ENCODE measurements around the gene PIK3R1.
A peak's percentile ranks its signal among the peaks of the same experiment; 100 is the strongest.

PIK3R1 gene

GRCh38 chr5:68287631-68287975 is 72.0 kb downstream of the PIK3R1 start:
- no peaks in the 10 kb centered on the region for H4K20me1 ChIP-seq (ENCODE audit: control insufficient read depth, insufficient read depth, low read depth, low read length)
- H3K36me3 ChIP-seq (ENCODE audit: control insufficient read depth, low read length), result peaks cover 31% of the 10 kb centered on the region
- no peaks in the 10 kb centered on the region for H3K9me3 ChIP-seq (ENCODE audit: control insufficient read depth, insufficient read depth, low read length)
- 0 out of 2 replicates have a peak, but pooled peaks cover 2% of the 10 kb centered on the region for H3K79me2 ChIP-seq (ENCODE audit: control insufficient read depth, low read length)
- H3K9me2 ChIP-seq (replicated peaks; ENCODE audit: control insufficient read depth, low read length), result no peaks in the 10 kb centered on the region
- peak overlapping the region; percentile 67 for H3K4me3 ChIP-seq (ENCODE audit: low read length)
- peaks cover 13% of the 10 kb centered on the region; the same call in 1 of the 2 replicates for H3F3A ChIP-seq (ENCODE audit: control insufficient read depth, insufficient read depth)
- no peaks in the 10 kb centered on the region for H3K27me3 ChIP-seq (ENCODE audit: control insufficient read depth, low read length)
- H3K4me1 ChIP-seq (ENCODE audit: control insufficient read depth, low read length), result peaks cover 33% of the 10 kb centered on the region
- TF ChIP-seq EZH2phosphoT487 (IDR thresholded peaks at IDR 0.05; ENCODE audit: borderline replicate concordance, low read length), result no peak
- TF ChIP-seq, protein P1, sequence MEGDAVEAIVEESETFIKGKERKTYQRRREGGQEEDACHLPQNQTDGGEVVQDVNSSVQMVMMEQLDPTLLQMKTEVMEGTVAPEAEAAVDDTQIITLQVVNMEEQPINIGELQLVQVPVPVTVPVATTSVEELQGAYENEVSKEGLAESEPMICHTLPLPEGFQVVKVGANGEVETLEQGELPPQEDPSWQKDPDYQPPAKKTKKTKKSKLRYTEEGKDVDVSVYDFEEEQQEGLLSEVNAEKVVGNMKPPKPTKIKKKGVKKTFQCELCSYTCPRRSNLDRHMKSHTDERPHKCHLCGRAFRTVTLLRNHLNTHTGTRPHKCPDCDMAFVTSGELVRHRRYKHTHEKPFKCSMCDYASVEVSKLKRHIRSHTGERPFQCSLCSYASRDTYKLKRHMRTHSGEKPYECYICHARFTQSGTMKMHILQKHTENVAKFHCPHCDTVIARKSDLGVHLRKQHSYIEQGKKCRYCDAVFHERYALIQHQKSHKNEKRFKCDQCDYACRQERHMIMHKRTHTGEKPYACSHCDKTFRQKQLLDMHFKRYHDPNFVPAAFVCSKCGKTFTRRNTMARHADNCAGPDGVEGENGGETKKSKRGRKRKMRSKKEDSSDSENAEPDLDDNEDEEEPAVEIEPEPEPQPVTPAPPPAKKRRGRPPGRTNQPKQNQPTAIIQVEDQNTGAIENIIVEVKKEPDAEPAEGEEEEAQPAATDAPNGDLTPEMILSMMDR (IDR thresholded peaks at IDR 0.05; ENCODE audit: low read depth, low read length, poor library complexity, severe bottlenecking), result no peak
- peak overlapping the region; percentile 77 for H3K4me2 ChIP-seq (ENCODE audit: low read length)
- peak overlapping the region; percentile 42 for H3K27ac ChIP-seq (ENCODE audit: low read depth, low read length)

DNA sequence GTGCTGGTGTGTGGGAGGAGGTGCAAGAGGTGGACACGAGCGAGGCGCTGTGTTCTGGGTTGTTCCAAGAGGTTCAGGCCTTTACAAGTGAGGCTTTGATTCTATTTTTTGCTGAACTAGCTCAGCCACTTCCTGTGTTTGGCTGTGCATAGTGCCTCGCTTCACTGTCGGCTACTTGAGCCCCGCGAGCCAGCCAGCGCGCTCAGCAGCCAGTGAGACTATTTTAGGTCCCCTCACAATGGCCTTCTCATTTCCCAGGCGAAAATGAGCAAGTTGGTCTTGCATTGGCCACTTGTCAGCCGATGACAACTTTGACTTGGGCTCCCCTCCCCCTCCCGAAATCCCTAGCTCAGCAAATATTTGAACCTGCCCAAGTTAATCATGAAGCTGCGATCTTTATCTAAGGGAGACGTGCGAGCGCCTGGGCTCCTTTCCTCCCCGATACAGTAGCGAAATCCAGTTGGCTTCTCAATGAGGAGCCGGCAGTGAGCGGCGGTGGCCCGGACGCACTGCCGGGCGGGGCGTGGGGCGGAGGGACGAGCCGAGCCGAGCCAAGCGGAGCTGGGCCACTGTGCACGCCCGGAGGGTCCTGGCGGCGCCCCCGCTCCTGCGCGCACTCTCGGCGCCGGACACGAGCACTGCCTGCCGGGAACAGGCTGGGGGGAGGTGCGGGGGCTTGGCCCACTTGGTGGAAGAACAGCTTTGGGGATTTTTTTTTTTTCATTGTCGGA is 72.6 kb downstream of the PIK3R1 start:
- Histone ChIP-seq H3K9me2 (replicated peaks; ENCODE audit: control insufficient read depth, low read length) (no peaks in the 10 kb centered on the region), H3F3A (ENCODE audit: control insufficient read depth, insufficient read depth) (peaks cover 13% of the 10 kb centered on the region; the same call in 1 of the 2 replicates), H3K79me2 (ENCODE audit: control insufficient read depth, low read length) (0 out of 2 replicates have a peak, but pooled peaks cover 2% of the 10 kb centered on the region), H4K20me1 (ENCODE audit: control insufficient read depth, insufficient read depth, low read depth, low read length) (no peaks in the 10 kb centered on the region), H3K36me3 (ENCODE audit: control insufficient read depth, low read length) (peaks cover 31% of the 10 kb centered on the region), H3K4me3 (ENCODE audit: low read length) (peak overlapping the region; percentile 67), H3K9me3 (ENCODE audit: control insufficient read depth, insufficient read depth, low read length) (no peaks in the 10 kb centered on the region), H3K4me2 (ENCODE audit: low read length) (peak overlapping the region; percentile 77), H3K27me3 (ENCODE audit: control insufficient read depth, low read length) (no peaks in the 10 kb centered on the region), H3K27ac (ENCODE audit: low read depth, low read length) (peak overlapping the region; percentile 42), H3K4me1 (ENCODE audit: control insufficient read depth, low read length) (peaks cover 33% of the 10 kb centered on the region)
- TF ChIP-seq EZH2phosphoT487 (IDR thresholded peaks at IDR 0.05; ENCODE audit: borderline replicate concordance, low read length), result no peak
- TF ChIP-seq, protein P1 (IDR thresholded peaks at IDR 0.05; ENCODE audit: low read depth, low read length, poor library complexity, severe bottlenecking), result no peak

DNA sequence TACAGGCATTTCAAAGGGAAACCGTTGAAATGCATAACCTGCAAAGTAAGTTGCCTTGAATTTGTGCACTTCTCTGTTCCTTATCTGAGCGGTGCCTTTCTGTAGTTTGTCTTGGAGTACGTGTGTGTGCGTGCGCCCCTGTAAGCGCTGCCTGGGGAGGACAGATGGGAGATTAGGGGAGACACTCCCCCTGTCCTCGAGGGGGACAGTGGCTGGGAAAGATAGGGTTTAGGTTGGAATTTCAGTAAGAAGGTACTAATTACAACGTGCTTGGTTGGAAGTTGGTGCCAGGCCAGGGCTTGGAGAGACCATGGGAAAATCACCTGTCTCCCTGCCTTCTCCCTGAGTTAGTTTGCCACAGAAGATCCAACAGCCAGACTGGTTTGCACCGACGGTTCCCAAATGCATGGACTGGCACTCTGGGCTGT is 73.2 kb downstream of the PIK3R1 start:
- Histone ChIP-seq H3K27me3 (ENCODE audit: control insufficient read depth, low read length) (no peaks in the 10 kb centered on the region), H3F3A (ENCODE audit: control insufficient read depth, insufficient read depth) (peaks cover 13% of the 10 kb centered on the region; the same call in 1 of the 2 replicates), H3K9me3 (ENCODE audit: control insufficient read depth, insufficient read depth, low read length) (no peaks in the 10 kb centered on the region), H3K27ac (ENCODE audit: low read depth, low read length) (peak overlapping the region; percentile 42; the same call in 1 of the 2 replicates), H3K4me1 (ENCODE audit: control insufficient read depth, low read length) (peaks cover 33% of the 10 kb centered on the region), H3K79me2 (ENCODE audit: control insufficient read depth, low read length) (0 out of 2 replicates have a peak, but pooled peaks cover 2% of the 10 kb centered on the region), H3K36me3 (ENCODE audit: control insufficient read depth, low read length) (peaks cover 31% of the 10 kb centered on the region), H3K4me2 (ENCODE audit: low read length) (peak overlapping the region; percentile 77), H3K9me2 (replicated peaks; ENCODE audit: control insufficient read depth, low read length) (no peaks in the 10 kb centered on the region), H3K4me3 (ENCODE audit: low read length) (peak overlapping the region; percentile 67), H4K20me1 (ENCODE audit: control insufficient read depth, insufficient read depth, low read depth, low read length) (no peaks in the 10 kb centered on the region)
- TF ChIP-seq, protein P1 (IDR thresholded peaks at IDR 0.05; ENCODE audit: low read depth, low read length, poor library complexity, severe bottlenecking), result no peak
- TF ChIP-seq EZH2phosphoT487 (IDR thresholded peaks at IDR 0.05; ENCODE audit: borderline replicate concordance, low read length), result no peak
